RCC 7860 (cell line): ENCODE data around the gene SH3PXD2B.
A peak's percentile ranks its signal among the peaks of the same experiment; 100 is the strongest.

Experiments used
- DNase-seq: peaks from one replicate; pipeline ENCODE4 v3.0.0-alpha.2; 2015; ENCODE audit warnings: low spot score
- FAIRE-seq: peaks from 2 replicates; lab custom pipeline; 2012; peaks lifted over from hg19 to GRCh38; lab: Jason Lieb, UNC

SH3PXD2B gene

DNA sequence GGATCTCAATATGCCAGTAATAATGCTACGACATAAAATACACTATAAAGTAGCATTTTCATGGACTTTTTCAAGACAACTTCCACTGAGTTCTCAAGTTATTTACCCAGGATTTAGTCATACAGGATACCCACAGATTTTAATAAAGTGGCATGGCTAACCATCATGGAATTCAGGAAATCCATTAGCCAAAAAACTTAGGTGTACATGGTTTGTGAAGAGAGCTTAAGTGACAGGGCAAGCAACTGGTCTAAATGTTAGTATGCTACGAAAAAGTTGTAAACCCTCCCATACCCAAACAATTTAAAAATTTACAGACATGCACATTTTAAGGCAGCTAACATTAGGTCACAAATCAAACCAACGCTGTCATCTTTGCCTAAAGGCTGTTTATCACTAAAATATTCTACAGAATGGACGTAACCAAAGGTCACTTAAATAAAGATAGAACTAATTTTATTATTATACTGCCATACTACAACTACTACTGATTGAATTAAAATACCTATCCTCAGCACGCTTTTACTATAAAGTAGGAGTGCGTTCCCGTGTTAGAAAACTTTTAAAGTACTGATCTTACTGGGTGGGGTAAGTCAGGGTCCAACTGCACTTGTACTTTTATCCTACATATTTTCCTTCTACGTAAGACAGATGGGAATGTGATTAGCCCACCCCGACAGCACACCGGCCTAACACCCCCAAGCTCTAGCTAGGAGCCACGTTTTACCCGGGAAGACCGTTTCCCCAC lies 171.9 kb downstream of the SH3PXD2B start:
- DNase-seq (peak; percentile 36), FAIRE-seq (peak; percentile 60)

DNA sequence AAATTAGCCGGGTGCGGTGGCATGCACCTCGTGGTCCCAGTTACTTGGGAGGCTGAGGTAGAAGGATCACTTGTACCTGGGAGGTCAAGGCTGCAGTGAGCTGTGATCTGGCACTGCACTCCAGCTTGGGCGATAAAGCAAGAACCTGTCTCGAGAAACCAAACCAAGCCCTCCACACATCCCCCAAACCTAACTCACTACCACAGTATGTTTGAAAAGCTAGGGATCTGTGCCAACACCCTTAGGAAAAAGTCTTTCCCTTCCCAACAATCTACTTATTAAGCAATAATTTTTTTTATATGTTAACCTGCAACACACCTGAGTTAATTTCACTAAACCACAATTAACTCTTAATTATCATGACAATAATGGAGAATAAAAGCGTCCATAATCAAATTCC lies 173.0 kb downstream of the SH3PXD2B start:
- FAIRE-seq (no peak), DNase-seq (no peak)

DNA sequence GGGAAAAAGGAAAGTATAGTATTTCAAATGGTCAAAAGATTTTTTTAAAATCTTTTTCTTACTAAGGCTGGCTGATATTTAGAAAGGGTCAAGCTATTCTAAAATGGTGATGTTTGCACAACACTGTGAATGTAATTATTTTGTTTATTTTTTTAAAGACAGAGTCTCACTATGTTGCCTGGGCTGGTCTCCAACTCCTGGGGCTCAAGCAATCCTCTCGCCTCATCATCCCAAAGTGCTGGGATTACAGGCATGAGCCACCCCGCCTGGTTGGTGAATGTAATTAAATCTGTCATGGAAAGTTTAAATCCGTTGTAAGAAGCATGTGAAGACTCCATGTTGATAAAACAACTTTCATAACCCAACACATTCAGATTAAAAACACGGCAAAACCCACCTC lies 173.4 kb downstream of the SH3PXD2B start:
- DNase-seq (no peak), FAIRE-seq (no peak)

- no peak for FAIRE-seq
Measured at GRCh38 chr5:172280317-172280716, 174.0 kb downstream of the SH3PXD2B start.

DNA sequence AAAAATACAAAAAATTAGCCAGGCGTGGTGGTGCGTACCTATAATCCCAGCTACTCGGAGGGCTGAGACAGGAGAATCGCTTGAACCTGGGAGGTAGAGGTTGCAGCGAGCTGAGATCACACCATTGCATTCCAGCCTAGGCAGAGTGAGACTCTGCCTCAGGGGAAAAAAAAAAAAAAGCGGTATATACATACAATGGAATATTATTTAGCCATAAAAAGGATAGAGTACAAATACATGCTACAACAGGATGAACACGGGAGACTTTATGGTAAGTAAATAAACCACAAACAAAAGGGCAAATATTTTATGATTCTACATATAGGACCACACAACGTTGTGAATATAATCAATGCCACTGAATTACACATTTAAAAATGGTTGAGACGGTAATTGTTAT lies 176.0 kb downstream of the SH3PXD2B start:
- DNase-seq (no peak), FAIRE-seq (no peak)

More at GRCh38 chr5:172280317-172280716, 174.0 kb downstream of the SH3PXD2B start:
- DNase-seq = no peak

DNA sequence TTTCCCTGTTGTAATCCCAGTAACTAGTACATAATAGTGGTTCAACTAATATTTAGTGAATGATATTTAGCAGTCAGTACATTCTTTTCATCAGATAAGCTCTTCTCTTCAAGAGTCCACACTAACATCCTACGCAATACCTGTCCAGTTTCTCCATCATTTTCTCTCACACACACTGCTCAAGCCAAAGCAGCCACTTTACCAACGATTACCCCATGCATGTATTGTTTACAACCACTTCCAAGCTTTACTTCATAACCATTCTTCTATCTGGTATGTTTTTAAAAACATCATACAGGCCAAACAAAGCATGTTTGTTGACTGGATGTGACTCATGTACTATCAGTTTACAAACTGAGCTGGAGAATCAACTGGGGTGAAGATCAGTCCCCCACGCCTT lies 178.1 kb downstream of the SH3PXD2B start:
- FAIRE-seq = no peak
- DNase-seq = no peak
